ES-I3 (cell line): Measurements from ENCODE around the gene INCENP.

Experiments used
- H3K36me3 ChIP-seq: 2 replicates; pipeline ENCODE4 v1.6.1; 2013; ENCODE audit warnings: mild to moderate bottlenecking, low read length, control low read depth, moderate library complexity; ENCODE audit not compliant: insufficient read depth
- H3K4me1 ChIP-seq: 2 replicates; pipeline ENCODE4 v1.6.1; 2013; ENCODE audit warnings: mild to moderate bottlenecking, control low read depth, low read length; ENCODE audit not compliant: insufficient read depth
- H3K9ac ChIP-seq: 2 replicates; pipeline ENCODE4 v1.6.1; 2013; ENCODE audit warnings: low read depth, mild to moderate bottlenecking, low read length, moderate library complexity
- H3K9me3 ChIP-seq: 2 replicates; pipeline ENCODE4 v1.6.1; 2013; ENCODE audit warnings: mild to moderate bottlenecking, low read length, moderate library complexity; ENCODE audit not compliant: control insufficient read depth, insufficient read depth

Gene INCENP

GRCh38 chr11:62141111-62142042, 17.6 kb downstream of the INCENP start:
- peaks cover 17% of the 10 kb centered on the region; the same call in 1 of the 2 replicates for H3K36me3 ChIP-seq
- no peak overlapping the region for H3K9ac ChIP-seq
- no peaks in the 10 kb centered on the region for H3K4me1 ChIP-seq
- H3K9me3 ChIP-seq = no peaks in the 10 kb centered on the region

- Histone ChIP-seq H3K9ac (no peak overlapping the region), H3K4me1 (no peaks in the 10 kb centered on the region), H3K9me3 (no peaks in the 10 kb centered on the region), H3K36me3 (peaks cover 18% of the 10 kb centered on the region; the same call in 1 of the 2 replicates)
Observed at GRCh38 chr11:62142043-62142375, 18.2 kb downstream of the INCENP start.

- H3K36me3 ChIP-seq = peaks cover 23% of the 10 kb centered on the region
- H3K9ac ChIP-seq = no peak overlapping the region
- no peaks in the 10 kb centered on the region for H3K4me1 ChIP-seq
- H3K9me3 ChIP-seq = no peaks in the 10 kb centered on the region
Observed at GRCh38 chr11:62142921-62143320, 19.1 kb downstream of the INCENP start.

- no peaks in the 10 kb centered on the region for H3K9me3 ChIP-seq
- peaks cover 26% of the 10 kb centered on the region for H3K36me3 ChIP-seq
- no peaks in the 10 kb centered on the region for H3K4me1 ChIP-seq
- no peak overlapping the region for H3K9ac ChIP-seq
Observed at GRCh38 chr11:62143727-62144126, 19.9 kb downstream of the INCENP start.

- peaks cover 28% of the 10 kb centered on the region for H3K36me3 ChIP-seq
- no peaks in the 10 kb centered on the region for H3K4me1 ChIP-seq
- H3K9ac ChIP-seq = no peak overlapping the region
- no peaks in the 10 kb centered on the region for H3K9me3 ChIP-seq
Observed at GRCh38 chr11:62144641-62145255, 20.9 kb downstream of the INCENP start.

GRCh38 chr11:62145261-62145871, 21.6 kb downstream of the INCENP start:
- H3K36me3 ChIP-seq = peaks cover 34% of the 10 kb centered on the region
- H3K9me3 ChIP-seq = no peaks in the 10 kb centered on the region
- no peaks in the 10 kb centered on the region for H3K4me1 ChIP-seq
- H3K9ac ChIP-seq = no peak overlapping the region

- Histone ChIP-seq H3K9me3 (no peaks in the 10 kb centered on the region), H3K9ac (no peak overlapping the region), H3K4me1 (no peaks in the 10 kb centered on the region), H3K36me3 (peaks cover 39% of the 10 kb centered on the region)
Observed at GRCh38 chr11:62146476-62147200, 22.8 kb downstream of the INCENP start.

- H3K4me1 ChIP-seq = no peaks in the 10 kb centered on the region
- H3K36me3 ChIP-seq = peaks cover 39% of the 10 kb centered on the region
- H3K9me3 ChIP-seq = no peaks in the 10 kb centered on the region
Observed at GRCh38 chr11:62147545-62147944, 23.7 kb downstream of the INCENP start.

GRCh38 chr11:62148271-62148980, 24.6 kb downstream of the INCENP start:
- Histone ChIP-seq H3K36me3 (peaks cover 38% of the 10 kb centered on the region), H3K4me1 (no peaks in the 10 kb centered on the region), H3K9me3 (no peaks in the 10 kb centered on the region), H3K9ac (no peak overlapping the region)

More at GRCh38 chr11:62147545-62147944, 23.7 kb downstream of the INCENP start:
- H3K9ac ChIP-seq = no peak overlapping the region

GRCh38 chr11:62149986-62150886, 26.4 kb downstream of the INCENP start:
- H3K4me1 ChIP-seq = no peaks in the 10 kb centered on the region
- peaks cover 29% of the 10 kb centered on the region for H3K36me3 ChIP-seq
- no peak overlapping the region for H3K9ac ChIP-seq
- no peaks in the 10 kb centered on the region for H3K9me3 ChIP-seq

GRCh38 chr11:62150887-62151736, 27.3 kb downstream of the INCENP start:
- Histone ChIP-seq H3K9ac (no peak overlapping the region), H3K4me1 (no peaks in the 10 kb centered on the region), H3K9me3 (no peaks in the 10 kb centered on the region), H3K36me3 (peaks cover 27% of the 10 kb centered on the region)

GRCh38 chr11:62151737-62152102, 27.9 kb downstream of the INCENP start:
- no peak overlapping the region for H3K9ac ChIP-seq
- no peaks in the 10 kb centered on the region for H3K9me3 ChIP-seq
- no peaks in the 10 kb centered on the region for H3K4me1 ChIP-seq
- peaks cover 24% of the 10 kb centered on the region for H3K36me3 ChIP-seq
